ENCODE measurements around the gene NINL. TPM values are rescaled to one million over a fixed set of nuclear protein-coding genes. Genes with fewer than 3 reads are reported as not detected.
"Not testable (repeated sequence)": the region's sequence is repeated elsewhere in the genome, so short reads cannot be mapped to it uniquely, and the experiment has no call there.

The NINL gene
- total RNA-seq (10 to 100 TPM in 2 of 4 donors, 1 to 10 TPM in 2; 9.6 to 19.9 (median 12.8) TPM), polyA plus RNA-seq (1 to 10 TPM; 2.4 to 3.8 (median 3.2) TPM)

- Histone ChIP-seq H3K36me3 (no peaks in the 10 kb centered on the region), H3K27ac (peak within 1 kb of the TSS; percentile 80 to 81 (median 80)), H3K9me3 (no peaks in the 10 kb centered on the region), H3K27me3 (no peaks in the 10 kb centered on the region), H3K4me3 (peak within 1 kb of the TSS; percentile 79 to 84 (median 82)), H3K4me1 (peaks cover 0 to 26% (median 16%) of the 10 kb centered on the region in 4 donors)
- 1 to 2% methylated on average over 108 of the region's 108 CpGs for WGBS, 2 donors
- DNase-seq: peak; percentile 78
- TF ChIP-seq POLR2AphosphoS5 (IDR thresholded peaks at IDR 0.05): peak; percentile 44 to 95 (median 80)
- TF ChIP-seq CTCF (IDR thresholded peaks at IDR 0.05): no peak
- peak in 1 of 2 donors; percentile 21 for TF ChIP-seq POLR2A (IDR thresholded peaks at IDR 0.05)
- TF ChIP-seq EP300 (IDR thresholded peaks at IDR 0.05): no peak
- intact Hi-C loops (cut with DNase I): loop anchor here (1.0 to 5.0 kb wide), 2 partner anchors 38 to 53 kb away; no protein-coding TSS in a partner anchor
These were observed at the start of gene NINL for GRCh38 chr20:25584905-25585704. Gene NINL (minus strand): TSS chr20:25585531. CDS start chr20:25526587, 58,944 bp downstream.

- Histone ChIP-seq H3K4me3 (no peak overlapping the region), H3K27ac (no peak overlapping the region), H3K36me3 (peaks cover 0 to 10% (median 0%) of the 10 kb centered on the region in 4 donors), H3K4me1 (no peaks in the 10 kb centered on the region), H3K27me3 (no peaks in the 10 kb centered on the region), H3K9me3 (no peaks in the 10 kb centered on the region)
- DNase-seq: no peak
- intact Hi-C loops (cut with DNase I): no loop called here
- TF ChIP-seq POLR2AphosphoS5 (IDR thresholded peaks at IDR 0.05): no peak
- TF ChIP-seq POLR2A (IDR thresholded peaks at IDR 0.05): no peak
- no peak for TF ChIP-seq EP300 (IDR thresholded peaks at IDR 0.05)
- no peak for TF ChIP-seq CTCF (IDR thresholded peaks at IDR 0.05)
- 77 to 83% methylated on average over 5 of the region's 5 CpGs for WGBS, 2 donors
These were observed 47.8 kb upstream of the NINL start for GRCh38 chr20:25632940-25633790.

GRCh38 chr20:25630615-25631014, 45.3 kb upstream of the NINL start:
- H3K9me3 ChIP-seq; DNase-seq; intact Hi-C loops (cut with DNase I); H3K4me1 ChIP-seq; H3K27ac ChIP-seq; H3K27me3 ChIP-seq; H3K4me3 ChIP-seq: not testable (repeated sequence)
- H3K36me3 ChIP-seq: peaks cover 0 to 10% (median 0%) of the 10 kb centered on the region in 4 donors
- WGBS, 2 donors: 93 to 97% methylated on average over 2 of the region's 2 CpGs

- H3K4me1 ChIP-seq: peaks cover 0 to 1% (median under 1%) of the 10 kb centered on the region in 4 donors
- intact Hi-C loops (cut with DNase I): loop anchor here (10.0 kb wide), 1 partner anchor 595 kb away; no protein-coding TSS in a partner anchor
- H3K4me3 ChIP-seq: no peak overlapping the region
- WGBS, 2 donors: 90% methylated on average over 8 of the region's 8 CpGs
- no peaks in the 10 kb centered on the region for H3K27me3 ChIP-seq
- H3K9me3 ChIP-seq: no peaks in the 10 kb centered on the region
- no peak overlapping the region for H3K27ac ChIP-seq
- H3K36me3 ChIP-seq: peaks cover 0 to 5% (median 0%) of the 10 kb centered on the region in 4 donors
- DNase-seq: no peak
- TF ChIP-seq POLR2A (IDR thresholded peaks at IDR 0.05) (no peak), CTCF (IDR thresholded peaks at IDR 0.05) (no peak), EP300 (IDR thresholded peaks at IDR 0.05) (no peak)
These were observed 44.6 kb upstream of the NINL start for GRCh38 chr20:25629816-25630499.
